ENCODE results near the gene MPND.

The MPND gene

DNA sequence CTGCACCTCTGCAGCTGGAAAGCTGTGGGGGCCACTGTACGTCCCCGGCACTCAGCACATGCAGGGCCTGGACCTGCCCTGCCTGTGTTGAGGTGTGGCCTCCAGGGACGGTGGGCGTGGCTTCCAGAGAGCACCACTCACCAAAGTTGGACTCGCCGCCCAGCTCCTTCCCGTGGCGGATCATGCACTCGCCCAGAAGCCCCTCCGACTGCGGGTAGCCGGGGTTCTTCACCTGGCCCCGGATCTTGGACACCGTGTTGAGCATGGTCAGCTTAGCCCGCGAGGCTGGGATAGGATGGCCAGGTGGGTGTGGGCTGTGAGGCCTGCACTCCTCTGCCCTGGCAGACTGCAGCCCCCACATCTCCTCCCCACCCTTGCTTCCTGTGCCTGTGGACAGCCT lies 22.0 kb downstream of the MPND start:
- POLR2A ChIA-PET = interaction anchor here (3.6 kb wide), 1 partner anchor 10 kb away, joined by 15 read pairs; no protein-coding TSS in a partner anchor
- Histone ChIP-seq H3K27ac (ENCODE audit: extremely low read depth, low read depth, low read length) (no peak overlapping the region), H3K9me3 (ENCODE audit: control insufficient read depth, insufficient read depth, low read depth, low read length) (no peaks in the 10 kb centered on the region)

GRCh38 chr19:4365791-4366665 lies 22.7 kb downstream of the MPND start:
- Histone ChIP-seq H3K9me3 (ENCODE audit: control insufficient read depth, insufficient read depth, low read depth, low read length) (no peaks in the 10 kb centered on the region), H3K36me3 (ENCODE audit: control insufficient read depth in 2 of 2, insufficient read depth in 1 of 2, low read length in 2 of 2) (peaks cover 9 to 64% of the 10 kb centered on the region in 2 experiments; a peak in 2 of 3 replicates), H3K4me3 (ENCODE audit: low read depth, low read length) (no peak overlapping the region), H3K4me1 (ENCODE audit: control insufficient read depth, insufficient read depth, low read length) (0 out of 2 replicates have a peak, but pooled peaks cover 5% of the 10 kb centered on the region), H3K27ac (ENCODE audit: extremely low read depth, low read depth, low read length) (no peak overlapping the region)
- POLR2A ChIA-PET = interaction anchor here (1.1 to 3.6 kb wide), 2 partner anchors 10 to 36 kb away, joined by 3 to 15 read pairs; partner anchors contain the start of gene CHAF1A
- TF ChIP-seq ZNF248 (tag by site-specific recombination; IDR thresholded peaks at IDR 0.05) (no peak), ZIC2 (tag by site-specific recombination; IDR thresholded peaks at IDR 0.05) (peak; percentile 19; the same call in 1 of the 2 replicates), ZBTB10 (tag by site-specific recombination; IDR thresholded peaks at IDR 0.05) (no peak), ZNF558 (tag by site-specific recombination; IDR thresholded peaks at IDR 0.05) (no peak), ZNF626 (tag by site-specific recombination; IDR thresholded peaks at IDR 0.05) (no peak), GLIS2 (tag by site-specific recombination; IDR thresholded peaks at IDR 0.05) (peak; percentile 29; the same call in 1 of the 2 replicates), ZNF549 (tag by site-specific recombination; IDR thresholded peaks at IDR 0.05) (no peak)
- CTCF ChIA-PET = interaction anchor here (0.7 to 4.7 kb wide), 6 partner anchors 9 to 99 kb away, joined by 4 to 19 read pairs (median 8); partner anchors contain the start of gene SH3GL1

More for the DNA sequence above, 22.0 kb downstream of the MPND start:
- H3K4me3 ChIP-seq (ENCODE audit: low read depth, low read length) = no peak overlapping the region
- CTCF ChIA-PET = interaction anchor here (1.9 to 3.9 kb wide), 3 partner anchors 10 to 98 kb away, joined by 5 to 19 read pairs (median 9); no protein-coding TSS in a partner anchor
- H3K36me3 ChIP-seq (ENCODE audit: control insufficient read depth in 2 of 2, insufficient read depth in 1 of 2, low read length in 2 of 2) = peaks cover 9 to 71% of the 10 kb centered on the region in 2 experiments; a peak in 2 of 3 replicates
- TF ChIP-seq PRDM2 (tag by site-specific recombination; IDR thresholded peaks at IDR 0.05; ENCODE audit: borderline replicate concordance) (no peak), ZNF600 (tag by site-specific recombination; IDR thresholded peaks at IDR 0.05) (peak; percentile 77), ZNF10 (tag by site-specific recombination; IDR thresholded peaks at IDR 0.05) (0 out of 2 replicates have a peak, but pooled peaks have one; percentile 8), KLF1 (tag by site-specific recombination; IDR thresholded peaks at IDR 0.05) (peak; percentile 27; the same call in 1 of the 2 replicates), ZNF302 (tag by site-specific recombination; IDR thresholded peaks at IDR 0.05; ENCODE audit: low read depth) (no peak), KLF9 (tag by site-specific recombination; IDR thresholded peaks at IDR 0.05; ENCODE audit: low read depth) (peak; percentile 35; the same call in 1 of the 2 replicates), ZNF114 (tag by site-specific recombination; IDR thresholded peaks at IDR 0.05) (no peak)
- H3K4me1 ChIP-seq (ENCODE audit: control insufficient read depth, insufficient read depth, low read length) = 0 out of 2 replicates have a peak, but pooled peaks cover 5% of the 10 kb centered on the region

All from HEK293 (cell line).